NCI-H2227 (cell line): Measurements from ENCODE around the gene CHSY1.
A peak's percentile ranks its signal among the peaks of the same experiment; 100 is the strongest.
"Not testable (repeated sequence)": the region's sequence is repeated elsewhere in the genome, so short reads cannot be mapped to it uniquely, and the experiment has no call there.

Experiments used
- DNase-seq: peaks from one replicate; lab custom pipeline; 2025; ENCODE audit not compliant: unreplicated experiment; lab: John Stamatoyannopoulos, UW

Gene CHSY1

DNA sequence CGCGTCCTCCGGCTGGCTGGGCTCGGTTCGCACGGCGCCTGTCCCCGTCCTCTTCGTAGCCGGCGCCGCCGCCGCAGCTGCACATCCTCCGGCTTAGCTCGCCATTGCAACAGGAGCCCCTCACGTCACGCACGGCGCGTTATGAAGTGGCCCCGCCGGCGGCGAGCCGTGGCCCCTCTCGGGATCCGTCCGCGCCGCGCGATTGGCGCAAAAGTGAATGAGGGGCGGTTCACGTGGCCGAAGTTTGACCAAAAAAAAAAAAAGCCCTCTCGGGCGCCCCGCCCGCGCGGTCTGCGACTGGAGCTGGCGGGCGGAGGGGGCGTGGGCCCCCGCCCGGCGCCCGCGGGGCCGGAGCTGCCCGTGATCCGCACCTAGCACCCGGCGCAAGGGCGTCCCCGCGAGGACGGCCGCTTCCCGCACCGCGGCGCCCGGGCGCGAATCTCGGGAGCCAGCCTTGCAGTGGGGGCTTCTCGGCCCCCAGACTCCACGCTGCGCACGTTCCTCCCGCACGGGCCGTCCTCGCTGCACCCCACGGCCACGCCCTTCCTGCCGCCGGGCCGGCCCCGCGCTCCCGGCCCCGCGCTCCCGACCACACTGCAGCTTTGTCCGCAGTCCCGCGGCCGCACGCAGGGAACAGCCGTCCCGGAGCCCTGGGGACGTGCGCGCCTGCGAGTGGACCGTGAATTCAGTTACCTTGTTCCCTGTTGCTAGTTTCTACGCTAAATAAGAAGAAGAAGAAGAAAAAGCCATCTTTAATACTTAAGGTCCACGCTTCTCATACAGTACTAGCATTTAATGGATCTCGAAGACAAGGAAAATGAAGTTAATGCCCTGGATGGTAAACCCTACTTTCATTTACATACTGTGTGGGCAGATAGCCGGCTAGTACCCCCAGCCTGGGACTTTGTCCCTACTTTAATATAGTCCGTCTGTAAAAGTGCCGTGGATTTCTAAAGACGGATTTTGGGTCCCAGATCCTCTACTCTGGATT, at the start of gene CHSY1:
CHSY1 (minus strand) TSS at position 219 of the 991 bp plus-strand sequence. CDS start 592 bp downstream, outside the sequence.
- DNase-seq: peak; percentile 87

- no peak for DNase-seq
These were observed 44.9 kb upstream of the CHSY1 start for GRCh38 chr15:101296418-101297405.

GRCh38 chr15:101295607-101296161, 43.8 kb upstream of the CHSY1 start:
- DNase-seq: no peak

DNA sequence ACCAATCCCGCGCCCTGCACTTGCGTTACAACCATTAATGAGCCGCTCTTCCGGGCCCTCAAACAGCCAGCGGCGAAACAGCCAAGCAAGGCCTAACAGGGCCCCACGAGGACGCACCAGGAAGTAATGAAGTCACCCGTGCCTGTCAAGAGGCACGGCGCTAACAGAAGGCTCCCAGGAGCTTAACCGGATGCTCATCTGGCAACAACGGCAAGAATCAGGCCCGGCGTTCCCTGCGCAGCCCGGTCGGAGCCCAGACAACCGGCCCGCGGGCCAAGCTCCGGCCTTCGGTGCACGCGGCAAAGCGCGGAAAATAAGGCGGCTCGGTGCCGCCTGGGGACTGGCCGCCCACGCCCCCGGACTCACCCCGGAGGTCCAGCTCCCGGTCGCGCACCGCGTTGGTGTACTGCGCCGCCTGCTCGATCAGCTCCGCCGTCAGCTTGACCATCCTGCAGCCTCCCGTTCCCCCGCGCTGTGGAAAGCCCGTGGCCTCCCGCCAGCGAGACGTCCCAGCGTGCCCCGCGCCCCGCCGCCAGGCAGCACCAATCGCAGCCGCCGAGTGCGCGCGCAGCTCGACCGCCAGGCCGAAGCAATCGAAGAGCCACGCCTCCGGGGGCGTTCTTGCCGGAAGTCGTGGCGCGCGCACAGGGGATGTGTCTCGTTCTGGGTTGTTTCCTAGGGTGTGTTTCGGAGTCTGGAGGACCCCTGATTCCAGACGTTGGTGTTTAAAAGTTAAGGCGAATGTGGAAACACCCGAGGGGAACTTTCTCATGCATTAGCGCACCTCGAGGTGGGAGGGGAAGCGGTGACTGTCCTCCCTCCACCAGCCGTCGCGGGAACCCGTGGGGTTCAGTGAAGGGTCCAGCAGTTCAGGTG, 43.1 kb upstream of the CHSY1 start, which contains the start of gene SNRPA1:
SNRPA1 (minus strand) TSS at position 518 of the 876 bp plus-strand sequence; CDS start at position 448, 70 bp downstream.
- DNase-seq: peak; percentile 94

- DNase-seq: no peak
These were observed 41.3 kb upstream of the CHSY1 start for GRCh38 chr15:101293122-101293521.

DNA sequence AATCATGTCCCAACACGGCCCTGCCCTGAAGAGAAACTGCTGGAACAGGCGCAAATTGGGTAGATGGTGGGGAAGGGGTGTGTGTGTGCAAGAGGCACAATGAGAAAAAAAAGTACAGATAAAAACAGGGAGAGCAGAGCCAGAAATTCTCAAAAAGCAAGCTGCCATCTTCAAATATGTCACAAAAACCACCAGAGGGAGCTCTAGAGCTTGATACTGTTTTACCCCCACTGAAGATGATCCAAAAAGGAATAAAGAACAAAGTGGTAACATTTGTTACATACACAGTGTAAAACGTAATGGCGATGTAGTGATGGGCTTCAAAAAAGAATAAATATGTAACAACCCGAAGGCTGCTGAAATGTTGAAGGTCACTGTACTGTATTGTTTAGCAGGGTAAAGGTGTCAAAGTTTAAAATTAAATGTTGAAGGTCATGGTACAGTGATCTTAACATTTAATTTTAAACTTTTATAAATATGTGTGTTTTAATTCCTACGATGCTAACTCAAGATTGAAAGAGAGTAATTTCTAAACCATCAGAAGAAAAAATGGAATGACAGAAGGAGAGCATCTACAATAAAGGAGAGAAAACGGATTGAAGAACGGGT, 37.2 kb upstream of the CHSY1 start:
- peak; percentile 44 for DNase-seq

- DNase-seq: not testable (repeated sequence)
These were observed 35.5 kb upstream of the CHSY1 start for GRCh38 chr15:101287342-101287741.

- DNase-seq: no peak
These were observed 34.7 kb upstream of the CHSY1 start for GRCh38 chr15:101286471-101287114.

- no peak for DNase-seq
These were observed 32.1 kb upstream of the CHSY1 start for GRCh38 chr15:101283931-101284330.

DNA sequence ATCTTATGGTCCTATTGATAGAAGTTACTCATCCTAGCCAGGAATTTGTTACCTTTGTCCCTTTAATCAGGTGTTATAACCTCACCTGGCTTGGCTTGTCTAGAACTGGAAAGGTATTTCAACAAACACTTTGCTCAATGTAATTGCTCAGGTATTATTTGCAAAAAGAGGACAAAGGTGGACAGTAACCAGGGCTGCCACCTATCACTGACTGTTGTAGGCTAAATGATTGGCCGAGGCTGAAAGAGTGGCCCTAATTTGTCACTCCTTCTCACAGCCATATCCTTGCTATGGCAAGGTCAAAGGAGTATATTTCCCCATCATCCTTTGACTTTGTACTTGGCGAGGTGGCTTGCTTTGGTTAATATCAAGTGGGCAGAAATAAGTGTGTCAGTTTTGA, 28.2 kb upstream of the CHSY1 start:
- DNase-seq: no peak

DNA sequence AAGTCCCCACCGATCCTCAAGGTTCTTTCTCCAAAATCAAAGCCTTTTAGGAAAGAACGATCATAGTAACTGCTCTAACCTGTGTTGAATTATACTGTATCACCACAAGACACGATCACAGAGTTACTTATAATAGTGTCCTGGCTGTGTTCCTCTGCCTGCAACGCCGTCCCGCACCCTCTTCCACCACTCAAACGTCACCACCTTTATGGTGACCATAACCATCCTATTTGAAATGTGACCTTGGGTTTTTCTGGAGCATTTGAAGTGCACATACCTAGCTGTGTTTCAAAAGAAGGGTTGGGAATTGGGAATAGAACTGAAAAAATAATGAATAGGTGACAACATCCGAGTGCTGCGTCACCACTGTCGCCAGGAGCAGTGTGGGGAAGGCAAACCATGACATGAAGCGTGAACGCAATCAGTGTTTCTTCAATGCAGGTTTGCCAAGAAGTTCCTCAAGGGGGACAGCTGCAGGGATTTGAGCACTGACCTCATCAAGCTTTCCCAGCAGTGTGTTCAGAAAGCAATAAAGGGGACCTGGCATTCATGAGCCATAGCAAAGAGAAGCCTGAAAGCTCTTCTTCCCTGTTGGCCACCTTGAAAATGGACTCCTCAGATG, 26.2 kb upstream of the CHSY1 start:
- peak; percentile 5 for DNase-seq

- peak; percentile 91 for DNase-seq
These were observed 25.4 kb upstream of the CHSY1 start, which contains the start of gene SELENOS for GRCh38 chr15:101277038-101277822. Gene SELENOS, minus strand, starts transcription at chr15:101277485. Its CDS starts 68 bp downstream, at chr15:101277417.

DNA sequence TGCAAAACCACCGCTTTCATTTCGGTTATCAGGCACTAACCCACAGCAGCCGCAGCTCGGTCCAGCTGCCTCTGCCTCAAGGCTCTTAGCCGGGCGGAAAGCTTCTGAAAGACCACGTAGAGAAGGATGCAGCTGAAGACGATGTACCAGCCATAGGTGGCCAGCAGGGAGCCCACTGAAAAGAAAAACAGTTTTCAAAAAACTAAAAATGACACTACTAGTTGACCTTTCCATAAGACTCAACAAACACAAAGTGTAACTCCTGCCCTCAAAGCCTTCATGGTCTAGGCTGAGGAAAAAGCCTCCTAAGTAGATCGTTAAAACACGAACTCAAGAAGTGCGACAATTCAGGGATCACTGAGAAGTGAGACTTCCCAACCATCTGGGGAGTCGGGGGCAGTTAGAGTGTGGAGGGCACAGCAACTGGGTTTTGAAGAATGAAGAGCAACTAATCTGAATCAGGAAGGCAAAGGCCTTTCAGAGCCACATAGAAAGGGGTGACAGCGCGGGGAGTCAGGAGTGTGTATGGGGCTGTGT, 24.7 kb upstream of the CHSY1 start:
- DNase-seq: peak; percentile 34

- DNase-seq: no peak
These were observed 23.2 kb upstream of the CHSY1 start for GRCh38 chr15:101275018-101275417.

DNA sequence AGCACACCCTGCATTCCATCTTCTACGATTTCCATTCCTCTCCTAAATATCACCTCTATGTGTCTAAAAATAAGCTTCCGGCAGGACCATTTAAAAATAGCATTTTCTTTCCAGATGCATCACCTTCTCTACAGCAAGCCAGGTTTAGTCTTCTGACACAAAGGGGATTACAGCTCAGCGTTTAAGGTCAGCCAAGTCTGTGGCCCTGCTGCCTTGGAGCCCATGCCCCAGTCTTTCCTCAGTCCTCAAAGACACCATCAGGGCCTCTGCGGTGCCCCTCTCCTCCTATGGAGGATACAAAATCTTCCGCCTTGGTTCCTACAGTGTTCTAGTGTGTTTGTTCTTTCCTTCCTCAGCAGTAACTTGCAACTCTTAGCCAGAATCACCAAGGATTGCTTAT, 21.7 kb upstream of the CHSY1 start:
- no peak for DNase-seq

- no peak for DNase-seq
These were observed 20.7 kb upstream of the CHSY1 start for GRCh38 chr15:101272584-101272983.

- DNase-seq: no peak
These were observed 17.8 kb upstream of the CHSY1 start for GRCh38 chr15:101269479-101270223.
